Parathyroid adenoma (tissue), 2 donors: ENCODE results near the gene DLG2.

Source experiments
- H2AFZ ChIP-seq: fragments of 300-600 bp; sonication (generic); one replicate; pipeline ENCODE4 v1.7.0; 2017; ENCODE audit warnings: antibody characterized with exemption, mild to moderate bottlenecking
- H3K27ac ChIP-seq: fragments of 300-600 bp; sonication (generic); one replicate; pipeline ENCODE4 v1.7.0; 2017
- H3K27me3 ChIP-seq: fragments of 300-600 bp; sonication (generic); one replicate; pipeline ENCODE4 v1.7.0; 2017; ENCODE audit warnings: low read length; ENCODE audit not compliant: control insufficient read depth, insufficient read depth
- H3K36me3 ChIP-seq: fragments of 300-600 bp; sonication (generic); one replicate; pipeline ENCODE4 v1.7.0; 2017; ENCODE audit warnings: low read length; ENCODE audit not compliant: control insufficient read depth, insufficient read depth
- H3K4me1 ChIP-seq: fragments of 300-600 bp; sonication (generic); one replicate; pipeline ENCODE4 v1.7.0; 2017; ENCODE audit warnings: control low read depth
- H3K4me2 ChIP-seq: fragments of 300-600 bp; sonication (generic); one replicate; pipeline ENCODE4 v1.7.0; 2017; ENCODE audit warnings: low read length
- H3K4me3 ChIP-seq: fragments of 300-600 bp; sonication (generic); one replicate; pipeline ENCODE4 v1.7.0; 2017; ENCODE audit warnings: low read depth, low read length
- H3K79me2 ChIP-seq: fragments of 300-600 bp; sonication (generic); one replicate; pipeline ENCODE4 v1.7.0; 2017; ENCODE audit warnings: control low read depth
- H3K9ac ChIP-seq: fragments of 300-600 bp; sonication (generic); one replicate; pipeline ENCODE4 v1.7.0; 2017; ENCODE audit warnings: mild to moderate bottlenecking
- H3K9me3 ChIP-seq: fragments of 300-600 bp; sonication (generic); one replicate; pipeline ENCODE4 v1.7.0; 2017; ENCODE audit warnings: low read length; ENCODE audit not compliant: control insufficient read depth
- CTCF ChIP-seq: fragments of 300-600 bp; sonication (generic); IDR thresholded peaks from one replicate; pipeline ENCODE4 v1.7.0; 2017; ENCODE audit warnings: antibody characterized with exemption, mild to moderate bottlenecking
- donor health status: primary hyperparathyroidism.

Gene DLG2

GRCh38 chr11:85531191-85531897, 95.8 kb downstream of the DLG2 start:
- Histone ChIP-seq H3K9ac (no peak overlapping the region), H3K36me3 (no peaks in the 10 kb centered on the region), H3K27ac (no peak overlapping the region)

GRCh38 chr11:85530634-85531033, 96.5 kb downstream of the DLG2 start:
- H3K36me3 ChIP-seq, result no peaks in the 10 kb centered on the region
- H3K4me3 ChIP-seq, result no peak overlapping the region
- H3K27me3 ChIP-seq, result no peaks in the 10 kb centered on the region
- H2AFZ ChIP-seq, result no peak overlapping the region
- no peaks in the 10 kb centered on the region for H3K79me2 ChIP-seq
- no peaks in the 10 kb centered on the region for H3K4me1 ChIP-seq
- H3K9ac ChIP-seq, result no peak overlapping the region
- TF ChIP-seq CTCF, result no peak
- no peak overlapping the region for H3K4me2 ChIP-seq
- H3K9me3 ChIP-seq, result no peaks in the 10 kb centered on the region
- no peak overlapping the region for H3K27ac ChIP-seq

More at GRCh38 chr11:85531191-85531897, 95.8 kb downstream of the DLG2 start:
- Histone ChIP-seq H2AFZ (no peak overlapping the region), H3K79me2 (no peaks in the 10 kb centered on the region), H3K4me3 (no peak overlapping the region), H3K4me1 (no peaks in the 10 kb centered on the region), H3K9me3 (no peaks in the 10 kb centered on the region), H3K4me2 (no peak overlapping the region), H3K27me3 (no peaks in the 10 kb centered on the region)
- no peak for TF ChIP-seq CTCF

GRCh38 chr11:85526564-85526963, 100.6 kb downstream of the DLG2 start:
- TF ChIP-seq CTCF, result no peak
- H3K4me3 ChIP-seq, result no peak overlapping the region
- H3K4me2 ChIP-seq, result no peak overlapping the region
- H3K4me1 ChIP-seq, result no peaks in the 10 kb centered on the region
- no peak overlapping the region for H2AFZ ChIP-seq
- H3K9ac ChIP-seq, result no peak overlapping the region
- no peaks in the 10 kb centered on the region for H3K9me3 ChIP-seq
- H3K27me3 ChIP-seq, result no peaks in the 10 kb centered on the region
- H3K79me2 ChIP-seq, result no peaks in the 10 kb centered on the region
- H3K27ac ChIP-seq, result no peak overlapping the region
- H3K36me3 ChIP-seq, result no peaks in the 10 kb centered on the region

GRCh38 chr11:85525686-85526085, 101.5 kb downstream of the DLG2 start:
- Histone ChIP-seq H3K9ac (no peak overlapping the region), H3K27me3 (no peaks in the 10 kb centered on the region), H3K36me3 (no peaks in the 10 kb centered on the region), H3K79me2 (no peaks in the 10 kb centered on the region), H3K4me3 (no peak overlapping the region), H3K9me3 (no peaks in the 10 kb centered on the region), H2AFZ (no peak overlapping the region), H3K4me2 (no peak overlapping the region), H3K4me1 (no peaks in the 10 kb centered on the region), H3K27ac (no peak overlapping the region)
- no peak for TF ChIP-seq CTCF

GRCh38 chr11:85517272-85517671, 109.9 kb downstream of the DLG2 start:
- no peak overlapping the region for H3K4me3 ChIP-seq
- H3K79me2 ChIP-seq, result no peaks in the 10 kb centered on the region
- TF ChIP-seq CTCF, result no peak

More at GRCh38 chr11:85517272-85517671, 109.9 kb downstream of the DLG2 start:
- Histone ChIP-seq H3K9me3 (no peaks in the 10 kb centered on the region), H2AFZ (no peak overlapping the region), H3K27me3 (no peaks in the 10 kb centered on the region), H3K4me1 (no peaks in the 10 kb centered on the region), H3K27ac (no peak overlapping the region), H3K4me2 (no peak overlapping the region), H3K9ac (no peak overlapping the region), H3K36me3 (no peaks in the 10 kb centered on the region)
